Measurements from ENCODE around the gene PLA2G7. TPM values are rescaled to one million over a fixed set of nuclear protein-coding genes. Genes with fewer than 3 reads are reported as not detected.

The PLA2G7 gene
- total and polyA plus RNA-seq, 10 of the 15 experiments (the other 5 are each of a cell fraction or from before 2014, with no cell fraction given), result not detected

- Histone ChIP-seq H3K9me3 (replicated peaks; ENCODE audit: control insufficient read depth, insufficient read depth, low read length) (no peaks in the 10 kb centered on the region), H3K4me2 (ENCODE audit: control insufficient read depth, insufficient read depth) (no peak overlapping the region), H3K27ac (ENCODE audit: control insufficient read depth, insufficient read depth) (no peak overlapping the region), H3K4me3 (no peak overlapping the region), H3K4me1 (ENCODE audit: control insufficient read depth, insufficient read depth, low read length) (no peaks in the 10 kb centered on the region), H3K79me2 (ENCODE audit: control insufficient read depth, insufficient read depth, low read length) (no peaks in the 10 kb centered on the region), H3K9ac (ENCODE audit: control insufficient read depth, insufficient read depth, low read length) (no peak overlapping the region), H2AFZ (ENCODE audit: control insufficient read depth, low read depth, low read length) (no peak overlapping the region), H3K27me3 (replicated peaks in 1 of 2; ENCODE audit: control insufficient read depth in 2 of 2, insufficient read depth in 2 of 2, low read length in 1 of 2) (no peaks in the 10 kb centered on the region), H4K20me1 (ENCODE audit: control insufficient read depth, insufficient read depth) (no peaks in the 10 kb centered on the region), H3K36me3 (ENCODE audit: control insufficient read depth in 2 of 2, insufficient read depth in 2 of 2, low read length in 1 of 2) (no peaks in the 10 kb centered on the region)
- DNase-seq (ENCODE audit: low read depth, low spot score) (no peak), FAIRE-seq (no peak), ATAC-seq (no peak)
- 0% methylated on average over 1 of the region's 1 CpG for WGBS (ENCODE audit: insufficient coverage, insufficient replicate concordance, low lambda C conversion rate, missing lambda C conversion rate)
- RAD21 ChIA-PET (ENCODE audit: unreplicated experiment), result no interaction called here
- CTCF ChIA-PET, result no interaction called here
- SMC1A ChIA-PET (ENCODE audit: uncharacterized antibody, unreplicated experiment), result no interaction called here
- intact Hi-C loops (cut with micrococcal nuclease; ENCODE audit: unreplicated experiment) (no loop called here), in situ Hi-C loops (cut with MboI) (no loop called here)
- TF ChIP-seq STAT3 (IDR thresholded peaks at IDR 0.05; ENCODE audit: low read depth, low read length), result no peak
- no peak for TF ChIP-seq STAT1 (conservative IDR thresholded peaks at IDR 0.05)
- no peak for TF ChIP-seq BHLHE40 (IDR thresholded peaks at IDR 0.05; ENCODE audit: borderline replicate concordance in 1 of 2, low read depth in 2 of 2, low read length in 1 of 2)
- no peak for TF ChIP-seq SRF (IDR thresholded peaks at IDR 0.05; ENCODE audit: low read depth in 2 of 2, low read length in 2 of 2)
- no peak for TF ChIP-seq ZNF687 (IDR thresholded peaks at IDR 0.05)
- TF ChIP-seq CHD2 (IDR thresholded peaks at IDR 0.05; ENCODE audit: borderline replicate concordance, low read depth, low read length), result no peak
- TF ChIP-seq IRF4 (IDR thresholded peaks at IDR 0.05; ENCODE audit: low read depth, low read length), result no peak
- TF ChIP-seq HDAC6 (IDR thresholded peaks at IDR 0.05; ENCODE audit: unreplicated experiment), result no peak
- no peak for TF ChIP-seq JUND (IDR thresholded peaks at IDR 0.05; ENCODE audit: low read depth, low read length)
- TF ChIP-seq ZBTB33 (IDR thresholded peaks at IDR 0.05), result no peak
- no peak for TF ChIP-seq PML (IDR thresholded peaks at IDR 0.05; ENCODE audit: low read length)
- POLR2A ChIA-PET, result no interaction called here
- no TSS peak for BruUV-seq (replicated peaks)
Measured at GRCh38 chr6:46711491-46711890, 23.7 kb downstream of the PLA2G7 start.

All from GM12878 (cell line).